ENCODE results near the gene FBXL13.

FBXL13 gene

GRCh38 chr7:102890292-102890970 is 184.2 kb downstream of the FBXL13 start:
- DNase-seq: peak; percentile 64

- peak; percentile 28 for DNase-seq
These were observed 184.7 kb downstream of the FBXL13 start for GRCh38 chr7:102889851-102890250.

GRCh38 chr7:102888561-102889233 is 185.9 kb downstream of the FBXL13 start:
- no peak for DNase-seq

GRCh38 chr7:102883098-102883860 is 191.3 kb downstream of the FBXL13 start:
- peak; percentile 34 for DNase-seq

- peak; percentile 18 for DNase-seq
These were observed 198.8 kb downstream of the FBXL13 start for GRCh38 chr7:102875700-102876295.

GRCh38 chr7:102874966-102875365 is 199.6 kb downstream of the FBXL13 start:
- no peak for DNase-seq

GRCh38 chr7:102874166-102874829 is 200.3 kb downstream of the FBXL13 start:
- peak; percentile 75 for DNase-seq

- no peak for DNase-seq
These were observed 201.0 kb downstream of the FBXL13 start for GRCh38 chr7:102873470-102874165.

GRCh38 chr7:102872460-102872859 is 202.1 kb downstream of the FBXL13 start:
- DNase-seq: no peak

GRCh38 chr7:102869195-102869594 is 205.4 kb downstream of the FBXL13 start:
- no peak for DNase-seq

GRCh38 chr7:102866535-102867215 is 207.9 kb downstream of the FBXL13 start:
- DNase-seq: no peak

GRCh38 chr7:102864958-102865357 is 209.6 kb downstream of the FBXL13 start:
- DNase-seq: no peak

- no peak for DNase-seq
These were observed 214.2 kb downstream of the FBXL13 start for GRCh38 chr7:102860351-102860811.

- no peak for DNase-seq
These were observed 214.8 kb downstream of the FBXL13 start for GRCh38 chr7:102859799-102860125.

- DNase-seq: no peak
These were observed 215.4 kb downstream of the FBXL13 start for GRCh38 chr7:102859084-102859798.

- no peak for DNase-seq
These were observed 218.6 kb downstream of the FBXL13 start for GRCh38 chr7:102856036-102856435.

GRCh38 chr7:102849538-102849937 is 225.1 kb downstream of the FBXL13 start:
- no peak for DNase-seq

- DNase-seq: no peak
These were observed 225.5 kb downstream of the FBXL13 start for GRCh38 chr7:102849079-102849478.

- no peak for DNase-seq
These were observed 229.2 kb downstream of the FBXL13 start for GRCh38 chr7:102845346-102845745.

- DNase-seq: peak; percentile 62
These were observed 230.7 kb downstream of the FBXL13 start for GRCh38 chr7:102843850-102844249.

- no peak for DNase-seq
These were observed 232.3 kb downstream of the FBXL13 start for GRCh38 chr7:102842284-102842683.

All from hematopoietic multipotent progenitor cell treated with erythropoietin and hydrocortisone succinate and interleukin-3 and kit ligand, for 4 days (in vitro differentiated cells).